HepG2 (cell line): ENCODE results near the gene LRR1. TPM values are rescaled to one million over a fixed set of nuclear protein-coding genes. Genes with fewer than 3 reads are reported as not detected.

Experiments
- ATF1 ChIP-seq: IDR thresholded peaks from 2 replicates; pipeline ENCODE4 v1.6.1; 2016; ENCODE audit warnings: mild to moderate bottlenecking, control low read depth
- ESRRA ChIP-seq: sonication (generic); formaldehyde crosslinking; IDR thresholded peaks from 2 replicates; pipeline ENCODE4 v1.5.1; 2020; ENCODE audit warnings: mild to moderate bottlenecking, low read depth, missing genetic modification reagents
- MYNN ChIP-seq: sonication (generic); formaldehyde crosslinking; IDR thresholded peaks from 2 replicates; pipeline ENCODE4 v1.4.0; 2020; ENCODE audit warnings: mild to moderate bottlenecking, low read depth, missing genetic modification reagents
- PRMT3 ChIP-seq: sonication (generic); formaldehyde crosslinking; IDR thresholded peaks from 2 replicates; pipeline ENCODE4 v1.8.1; 2022; ENCODE audit warnings: low read depth, mild to moderate bottlenecking, moderate library complexity, missing genetic modification reagents, borderline replicate concordance
- RXRB ChIP-seq: IDR thresholded peaks from 2 replicates; pipeline ENCODE4 v1.6.1; 2016; ENCODE audit warnings: borderline replicate concordance, missing genetic modification reagents, missing compliant biosample characterization
- SAP130 ChIP-seq: IDR thresholded peaks from 2 replicates; pipeline ENCODE4 v1.6.1; 2016; ENCODE audit warnings: low read depth
- SNAPC2 ChIP-seq: sonication (generic); formaldehyde crosslinking; IDR thresholded peaks from 2 replicates; pipeline ENCODE4 v1.8.1; 2022; ENCODE audit warnings: mild to moderate bottlenecking, missing genetic modification reagents
- SOX13 ChIP-seq, 3 experiments: fragments of 450-650 bp in 1 of 3; sonication (generic) in 1 of 3; formaldehyde crosslinking in 1 of 3; IDR thresholded peaks in 2 of 3; conservative IDR thresholded peaks in 1 of 3; 2 replicates each; pipeline versions ENCODE4 v1.5.0 to v1.6.1; 2016 to 2020; ENCODE audit warnings: antibody characterized with exemption in 1 of 3, mild to moderate bottlenecking in 1 of 3, missing compliant biosample characterization in 1 of 3, missing genetic modification reagents in 1 of 3, moderate library complexity in 1 of 3
- ZFP90 ChIP-seq: sonication (generic); formaldehyde crosslinking; IDR thresholded peaks from 2 replicates; pipeline ENCODE4 v1.8.0; 2022; ENCODE audit warnings: missing genetic modification reagents, mild to moderate bottlenecking, inconsistent platforms, borderline replicate concordance
- ZMYM2 ChIP-seq: sonication (generic); formaldehyde crosslinking; IDR thresholded peaks from 2 replicates; pipeline ENCODE4 v1.8.0; 2022; ENCODE audit warnings: mild to moderate bottlenecking, missing genetic modification reagents
- ZNF225 ChIP-seq: sonication (generic); formaldehyde crosslinking; IDR thresholded peaks from 2 replicates; pipeline ENCODE4 v1.4.0; 2020; ENCODE audit warnings: mild to moderate bottlenecking, missing genetic modification reagents
- ZNF543 ChIP-seq: sonication (generic); formaldehyde crosslinking; IDR thresholded peaks from 2 replicates; pipeline ENCODE4 v1.4.0; 2020; ENCODE audit warnings: mild to moderate bottlenecking, missing genetic modification reagents
- ZNF577 ChIP-seq: sonication (generic); formaldehyde crosslinking; IDR thresholded peaks from 2 replicates; pipeline ENCODE4 v1.4.0; 2020; ENCODE audit warnings: mild to moderate bottlenecking, low read depth, missing genetic modification reagents, borderline replicate concordance
- ZNF652 ChIP-seq: IDR thresholded peaks from 2 replicates; pipeline ENCODE4 v1.6.1; 2016; ENCODE audit warnings: low read depth, borderline replicate concordance
- polyA plus RNA-seq, 8 experiments: library from polyadenylated mRNA; depleted of rRNA in 3 of 8; stranded (reverse) in 7 of 8; unstranded in 1 of 8; fragments of >200 nt; fragmentation: Illumina TruSeq in 4 of 8; extraction: Trizol in 4 of 8; gene quantifications; 2 replicates each; pipeline versions ENCODE4 v1.2.1 to v1.2.3, GENCODE V29; 2011 to 2016; ENCODE audit warnings: low read depth in 4 of 8, missing spikeins in 1 of 8, mixed read lengths in 1 of 8; ENCODE audit not compliant: insufficient read depth in 1 of 8
- total RNA-seq, 5 experiments: library from RNA; depleted of rRNA; stranded (reverse); fragments of >200 nt; fragmentation: Illumina TruSeq; extraction: Trizol; gene quantifications; 2 replicates each; pipeline ENCODE4 v1.2.3, GENCODE V29; 2016; ENCODE audit warnings: low read depth in 1 of 5
- TF ChIP-seq, protein P1 (sequence below): sonication (generic); formaldehyde crosslinking; IDR thresholded peaks from 2 replicates; pipeline ENCODE4 v1.8.1; 2022; ENCODE audit warnings: mild to moderate bottlenecking, missing genetic modification reagents
- TF ChIP-seq, protein P2 (sequence below): sonication (generic); formaldehyde crosslinking; IDR thresholded peaks from 2 replicates; pipeline ENCODE4 v1.5.1; 2020; ENCODE audit warnings: mild to moderate bottlenecking, missing genetic modification reagents
- TF ChIP-seq, protein P3 (sequence below): sonication (generic); formaldehyde crosslinking; IDR thresholded peaks from 2 replicates; pipeline ENCODE4 v1.5.0; 2020; ENCODE audit warnings: missing genetic modification reagents, mild to moderate bottlenecking, borderline replicate concordance
- TF ChIP-seq, protein P4 (sequence below), 2 experiments: sonication (generic) in 1 of 2; formaldehyde crosslinking in 1 of 2; IDR thresholded peaks; 2 replicates each; pipeline versions ENCODE4 v1.4.0 to v1.6.1; 2018 to 2020; ENCODE audit warnings: missing genetic modification reagents in 2 of 2, borderline replicate concordance in 1 of 2, low read depth in 1 of 2, mild to moderate bottlenecking in 1 of 2, missing biosample characterization in 1 of 2
- TF ChIP-seq, protein P5 (sequence below): sonication (generic); formaldehyde crosslinking; IDR thresholded peaks from 2 replicates; pipeline ENCODE4 v1.4.0; 2020; ENCODE audit warnings: missing genetic modification reagents

LRR1 gene
- total and polyA plus RNA-seq, 2 of the 13 experiments (the other 11 are each of a cell fraction or from before 2014, with no cell fraction given), result 7.0 to 36.2 TPM

DNA sequence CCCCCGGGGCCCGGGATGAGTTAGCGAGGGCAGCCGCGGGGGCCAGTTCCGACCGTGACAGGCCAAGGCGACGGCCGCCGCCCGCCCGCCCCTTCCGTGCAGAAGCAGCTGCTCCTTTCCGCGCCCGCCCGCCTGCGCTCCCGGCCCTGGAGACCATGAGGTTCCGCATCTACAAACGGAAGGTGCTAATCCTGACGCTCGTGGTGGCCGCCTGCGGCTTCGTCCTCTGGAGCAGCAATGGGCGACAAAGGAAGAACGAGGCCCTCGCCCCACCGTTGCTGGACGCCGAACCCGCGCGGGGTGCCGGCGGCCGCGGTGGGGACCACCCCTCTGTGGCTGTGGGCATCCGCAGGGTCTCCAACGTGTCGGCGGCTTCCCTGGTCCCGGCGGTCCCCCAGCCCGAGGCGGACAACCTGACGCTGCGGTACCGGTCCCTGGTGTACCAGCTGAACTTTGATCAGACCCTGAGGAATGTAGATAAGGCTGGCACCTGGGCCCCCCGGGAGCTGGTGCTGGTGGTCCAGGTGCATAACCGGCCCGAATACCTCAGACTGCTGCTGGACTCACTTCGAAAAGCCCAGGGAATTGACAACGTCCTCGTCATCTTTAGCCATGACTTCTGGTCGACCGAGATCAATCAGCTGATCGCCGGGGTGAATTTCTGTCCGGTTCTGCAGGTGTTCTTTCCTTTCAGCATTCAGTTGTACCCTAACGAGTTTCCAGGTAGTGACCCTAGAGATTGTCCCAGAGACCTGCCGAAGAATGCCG is 22.6 kb downstream of the LRR1 start (continued):
- TF ChIP-seq, protein P1, sequence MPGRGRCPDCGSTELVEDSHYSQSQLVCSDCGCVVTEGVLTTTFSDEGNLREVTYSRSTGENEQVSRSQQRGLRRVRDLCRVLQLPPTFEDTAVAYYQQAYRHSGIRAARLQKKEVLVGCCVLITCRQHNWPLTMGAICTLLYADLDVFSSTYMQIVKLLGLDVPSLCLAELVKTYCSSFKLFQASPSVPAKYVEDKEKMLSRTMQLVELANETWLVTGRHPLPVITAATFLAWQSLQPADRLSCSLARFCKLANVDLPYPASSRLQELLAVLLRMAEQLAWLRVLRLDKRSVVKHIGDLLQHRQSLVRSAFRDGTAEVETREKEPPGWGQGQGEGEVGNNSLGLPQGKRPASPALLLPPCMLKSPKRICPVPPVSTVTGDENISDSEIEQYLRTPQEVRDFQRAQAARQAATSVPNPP, result peak; percentile 20; the same call in 1 of the 2 replicates
- TF ChIP-seq, protein P2, sequence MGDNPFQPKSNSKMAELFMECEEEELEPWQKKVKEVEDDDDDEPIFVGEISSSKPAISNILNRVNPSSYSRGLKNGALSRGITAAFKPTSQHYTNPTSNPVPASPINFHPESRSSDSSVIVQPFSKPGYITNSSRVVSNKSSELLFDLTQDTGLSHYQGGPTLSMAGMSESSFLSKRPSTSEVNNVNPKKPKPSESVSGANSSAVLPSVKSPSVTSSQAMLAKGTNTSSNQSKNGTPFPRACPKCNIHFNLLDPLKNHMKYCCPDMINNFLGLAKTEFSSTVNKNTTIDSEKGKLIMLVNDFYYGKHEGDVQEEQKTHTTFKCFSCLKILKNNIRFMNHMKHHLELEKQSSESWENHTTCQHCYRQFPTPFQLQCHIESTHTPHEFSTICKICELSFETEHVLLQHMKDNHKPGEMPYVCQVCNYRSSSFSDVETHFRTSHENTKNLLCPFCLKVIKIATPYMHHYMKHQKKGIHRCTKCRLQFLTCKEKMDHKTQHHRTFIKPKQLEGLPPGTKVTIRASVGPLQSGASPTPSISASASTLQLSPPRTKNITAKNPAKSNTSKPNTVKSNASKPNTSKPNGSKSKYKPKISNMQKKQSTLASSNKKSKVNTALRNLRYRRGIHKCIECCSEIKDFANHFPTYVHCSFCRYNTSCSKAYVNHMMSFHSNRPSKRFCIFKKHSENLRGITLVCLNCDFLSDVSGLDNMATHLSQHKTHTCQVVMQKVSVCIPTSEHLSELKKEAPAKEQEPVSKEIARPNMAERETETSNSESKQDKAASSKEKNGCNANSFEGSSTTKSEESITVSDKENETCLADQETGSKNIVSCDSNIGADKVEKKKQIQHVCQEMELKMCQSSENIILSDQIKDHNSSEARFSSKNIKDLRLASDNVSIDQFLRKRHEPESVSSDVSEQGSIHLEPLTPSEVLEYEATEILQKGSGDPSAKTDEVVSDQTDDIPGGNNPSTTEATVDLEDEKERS (CRISPR knock-in tag), result no peak
- no peak for TF ChIP-seq ZNF225 (CRISPR knock-in tag)
- no peak for TF ChIP-seq SOX13 (IDR thresholded peaks at IDR 0.05)
- TF ChIP-seq SOX13 (CRISPR knock-in tag; conservative IDR thresholded peaks at IDR 0.05 in 1 of 2, IDR thresholded peaks at IDR 0.05 in 1 of 2), result no peak
- TF ChIP-seq PRMT3, result no peak
- TF ChIP-seq SAP130 (CRISPR knock-in tag), result no peak
- no peak for TF ChIP-seq SNAPC2
- no peak for TF ChIP-seq MYNN (CRISPR knock-in tag)
- no peak for TF ChIP-seq RXRB
- no peak for TF ChIP-seq ZNF577 (CRISPR knock-in tag)
- no peak for TF ChIP-seq ESRRA (CRISPR knock-in tag)
- TF ChIP-seq, protein P3, sequence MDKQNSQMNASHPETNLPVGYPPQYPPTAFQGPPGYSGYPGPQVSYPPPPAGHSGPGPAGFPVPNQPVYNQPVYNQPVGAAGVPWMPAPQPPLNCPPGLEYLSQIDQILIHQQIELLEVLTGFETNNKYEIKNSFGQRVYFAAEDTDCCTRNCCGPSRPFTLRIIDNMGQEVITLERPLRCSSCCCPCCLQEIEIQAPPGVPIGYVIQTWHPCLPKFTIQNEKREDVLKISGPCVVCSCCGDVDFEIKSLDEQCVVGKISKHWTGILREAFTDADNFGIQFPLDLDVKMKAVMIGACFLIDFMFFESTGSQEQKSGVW, result no peak
- no peak for TF ChIP-seq ZNF543
- TF ChIP-seq, protein P4, sequence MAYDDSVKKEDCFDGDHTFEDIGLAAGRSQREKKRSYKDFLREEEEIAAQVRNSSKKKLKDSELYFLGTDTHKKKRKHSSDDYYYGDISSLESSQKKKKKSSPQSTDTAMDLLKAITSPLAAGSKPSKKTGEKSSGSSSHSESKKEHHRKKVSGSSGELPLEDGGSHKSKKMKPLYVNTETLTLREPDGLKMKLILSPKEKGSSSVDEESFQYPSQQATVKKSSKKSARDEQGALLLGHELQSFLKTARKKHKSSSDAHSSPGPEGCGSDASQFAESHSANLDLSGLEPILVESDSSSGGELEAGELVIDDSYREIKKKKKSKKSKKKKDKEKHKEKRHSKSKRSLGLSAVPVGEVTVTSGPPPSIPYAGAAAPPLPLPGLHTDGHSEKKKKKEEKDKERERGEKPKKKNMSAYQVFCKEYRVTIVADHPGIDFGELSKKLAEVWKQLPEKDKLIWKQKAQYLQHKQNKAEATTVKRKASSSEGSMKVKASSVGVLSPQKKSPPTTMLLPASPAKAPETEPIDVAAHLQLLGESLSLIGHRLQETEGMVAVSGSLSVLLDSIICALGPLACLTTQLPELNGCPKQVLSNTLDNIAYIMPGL (CRISPR knock-in tag; IDR thresholded peaks at IDR 0.05; ENCODE audit: borderline replicate concordance in 1 of 2, low read depth in 1 of 2), result 0 out of 4 replicates have a peak, but pooled peaks of 1 of the 2 experiments have one; percentile 3
- no peak for TF ChIP-seq ZMYM2 (CRISPR knock-in tag)
- TF ChIP-seq ZFP90, result 0 out of 2 replicates have a peak, but pooled peaks have one; percentile 49
- TF ChIP-seq ZNF652 (CRISPR knock-in tag), result no peak
- no peak for TF ChIP-seq ATF1 (CRISPR knock-in tag)
- TF ChIP-seq, protein P5, sequence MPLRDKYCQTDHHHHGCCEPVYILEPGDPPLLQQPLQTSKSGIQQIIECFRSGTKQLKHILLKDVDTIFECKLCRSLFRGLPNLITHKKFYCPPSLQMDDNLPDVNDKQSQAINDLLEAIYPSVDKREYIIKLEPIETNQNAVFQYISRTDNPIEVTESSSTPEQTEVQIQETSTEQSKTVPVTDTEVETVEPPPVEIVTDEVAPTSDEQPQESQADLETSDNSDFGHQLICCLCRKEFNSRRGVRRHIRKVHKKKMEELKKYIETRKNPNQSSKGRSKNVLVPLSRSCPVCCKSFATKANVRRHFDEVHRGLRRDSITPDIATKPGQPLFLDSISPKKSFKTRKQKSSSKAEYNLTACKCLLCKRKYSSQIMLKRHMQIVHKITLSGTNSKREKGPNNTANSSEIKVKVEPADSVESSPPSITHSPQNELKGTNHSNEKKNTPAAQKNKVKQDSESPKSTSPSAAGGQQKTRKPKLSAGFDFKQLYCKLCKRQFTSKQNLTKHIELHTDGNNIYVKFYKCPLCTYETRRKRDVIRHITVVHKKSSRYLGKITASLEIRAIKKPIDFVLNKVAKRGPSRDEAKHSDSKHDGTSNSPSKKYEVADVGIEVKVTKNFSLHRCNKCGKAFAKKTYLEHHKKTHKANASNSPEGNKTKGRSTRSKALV (CRISPR knock-in tag), result peak; percentile 29; the same call in 1 of the 2 replicates
